Nucleus accumbens (tissue), 56 donors: ENCODE results near the gene RILPL1.
"Not testable (repeated sequence)": the region's sequence is repeated elsewhere in the genome, so short reads cannot be mapped to it uniquely, and the experiment has no call there.

Source experiments
- DNase-seq, 56 donors: peaks; one replicate each; lab custom pipeline; 2025; lab: John Stamatoyannopoulos, UW

RILPL1 gene

DNA sequence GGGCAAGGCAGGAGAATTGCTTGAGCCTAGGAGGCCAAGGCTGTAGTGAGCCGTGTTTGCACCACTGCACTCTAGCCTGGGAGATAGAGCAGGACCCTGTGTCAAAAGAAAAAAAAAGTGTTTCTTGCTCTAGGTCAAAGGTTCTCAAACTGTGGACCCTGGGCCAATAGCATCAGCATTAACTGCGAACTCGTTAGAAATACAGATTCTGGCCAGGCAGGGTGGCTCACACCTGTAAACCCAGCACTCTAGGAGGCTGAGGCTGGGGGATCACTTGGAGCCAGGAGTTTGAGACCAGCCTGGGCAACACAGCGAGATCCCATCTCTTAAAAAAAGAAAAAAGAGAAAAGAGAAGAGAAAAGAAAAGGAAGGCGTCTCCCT lies 97.9 kb downstream of the RILPL1 start:
- DNase-seq: no peak

DNA sequence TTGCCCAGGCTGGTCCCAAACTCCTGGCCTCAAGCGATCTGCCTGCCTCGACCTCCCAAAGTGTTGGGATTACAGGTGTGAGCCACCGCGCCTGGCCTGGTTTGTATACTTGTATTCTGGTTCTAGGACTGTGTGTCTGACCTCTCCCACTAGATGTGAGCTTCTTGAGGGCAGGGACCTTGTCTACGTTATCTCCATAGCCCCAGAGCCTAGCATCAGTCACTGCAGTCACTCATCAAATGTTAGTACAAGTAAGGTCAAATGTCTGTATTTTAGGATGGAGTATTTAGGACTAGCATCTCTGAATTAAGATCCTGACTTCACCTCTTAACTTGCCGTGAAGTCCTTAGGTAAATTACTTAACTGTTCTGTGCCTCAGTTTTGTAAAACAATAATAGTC lies 99.9 kb downstream of the RILPL1 start:
- DNase-seq: no peak

DNA sequence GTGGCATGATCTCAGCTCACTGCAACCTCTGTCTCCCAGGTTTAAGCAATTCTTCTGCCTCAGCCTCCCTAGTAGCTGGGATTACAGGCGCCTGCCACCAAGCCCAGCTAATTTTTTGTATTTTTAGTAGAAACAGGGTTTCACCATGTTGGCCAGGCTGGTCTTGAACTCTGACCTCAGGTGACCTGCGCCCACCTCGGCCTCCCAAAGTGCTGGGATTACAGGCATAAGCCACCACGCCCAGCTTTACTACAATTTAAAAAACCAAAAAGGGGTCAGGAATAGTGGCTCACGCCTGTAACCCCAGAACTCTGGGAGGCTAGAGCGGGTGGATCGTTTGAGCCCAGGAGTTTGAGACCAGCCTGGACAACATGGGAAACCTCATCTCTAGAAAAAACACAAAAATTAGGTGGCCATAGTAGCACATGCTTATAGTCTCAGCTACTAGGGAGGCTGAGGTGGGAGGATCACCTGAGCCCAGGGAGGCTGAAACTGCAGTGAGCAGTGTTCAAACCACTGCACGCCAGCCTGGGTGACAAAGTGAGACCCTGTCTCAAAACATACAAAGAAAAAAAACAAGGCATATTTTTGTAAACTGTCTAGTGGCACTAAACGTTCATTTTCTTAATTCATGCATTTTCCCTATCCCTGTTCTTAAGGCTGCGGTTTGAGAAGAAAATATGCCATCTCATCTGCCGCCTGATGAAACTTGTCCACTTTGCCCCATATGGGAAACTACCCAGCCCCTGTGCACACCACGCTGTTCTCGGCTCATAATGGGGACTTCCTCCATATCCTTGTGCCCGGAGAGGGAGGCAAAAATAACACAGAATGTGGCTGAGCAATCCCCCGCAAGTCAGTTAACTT lies 101.3 kb downstream of the RILPL1 start:
- DNase-seq: not testable (repeated sequence)

DNA sequence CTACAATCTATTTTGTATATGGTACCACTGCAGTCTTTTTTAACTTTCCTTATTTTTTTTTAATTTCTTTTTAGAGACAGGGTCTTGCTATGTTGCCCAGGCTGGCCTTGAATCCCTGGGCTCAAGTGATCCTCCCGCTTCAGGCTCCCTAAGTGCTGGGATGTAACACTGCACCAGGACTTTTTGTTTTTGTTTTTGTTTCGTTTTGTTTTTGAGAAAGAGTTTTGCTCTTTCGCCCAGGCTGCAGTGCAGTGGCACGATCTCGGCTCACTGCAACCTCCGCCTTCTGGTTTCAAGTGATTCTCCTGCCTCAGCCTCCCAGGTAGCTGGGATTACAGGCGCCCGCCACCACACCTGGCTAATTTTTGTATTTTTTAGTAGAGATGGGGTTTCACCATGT lies 104.4 kb downstream of the RILPL1 start:
- not testable (repeated sequence) for DNase-seq

DNA sequence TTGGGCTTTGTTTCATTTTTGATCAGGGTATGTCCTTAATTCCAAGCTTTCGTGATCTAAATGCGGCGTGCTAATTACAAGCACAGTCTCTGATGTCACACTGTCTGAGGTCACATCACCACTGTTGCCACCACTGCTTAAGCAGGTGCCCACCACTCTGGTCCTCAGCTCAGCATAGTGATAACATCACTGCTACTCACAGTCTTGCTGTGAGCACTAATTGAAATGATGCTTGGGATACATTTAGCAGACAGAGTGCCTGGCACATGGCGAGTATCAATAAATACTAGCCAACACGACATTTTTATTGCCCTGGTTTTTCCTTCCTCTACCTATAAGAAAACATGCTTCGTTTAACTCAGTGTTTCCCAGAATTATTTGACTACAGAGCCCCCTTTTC lies 104.9 kb downstream of the RILPL1 start:
- no peak for DNase-seq

DNA sequence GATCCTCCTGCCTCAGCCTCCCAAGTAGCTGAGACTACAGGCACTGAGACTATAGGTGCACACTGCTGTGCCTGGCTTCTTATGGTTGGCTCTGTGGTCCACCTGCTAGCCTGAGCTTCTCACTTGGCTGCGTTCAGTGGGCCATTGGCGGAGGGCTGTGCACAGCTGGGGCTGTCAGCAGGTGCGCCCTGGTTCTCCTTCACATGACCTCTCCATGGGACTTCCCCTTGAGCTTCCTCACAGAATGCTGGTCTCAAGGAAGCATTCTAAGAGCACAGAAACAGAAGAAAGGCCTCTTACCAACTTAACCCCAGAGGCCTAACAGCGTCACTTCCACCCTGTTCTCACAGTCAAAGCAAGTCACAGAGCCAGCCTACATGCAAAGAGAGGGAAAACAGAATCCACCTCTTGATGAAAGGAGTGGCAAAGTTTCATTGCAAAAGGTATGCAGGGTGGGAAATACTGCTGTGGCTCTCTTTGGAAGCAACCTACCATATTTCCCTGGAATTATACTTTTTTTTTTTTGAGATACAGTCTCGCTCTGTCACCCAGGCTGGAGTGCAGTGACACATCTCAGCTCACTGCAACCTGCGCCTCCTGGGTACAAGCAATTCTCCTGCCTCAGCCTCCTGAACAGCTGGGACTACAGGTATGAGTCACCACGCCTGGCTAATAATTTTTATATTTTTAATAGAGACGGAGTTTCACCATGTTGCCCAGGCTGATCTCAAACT lies 106.3 kb downstream of the RILPL1 start:
- no peak for DNase-seq

DNA sequence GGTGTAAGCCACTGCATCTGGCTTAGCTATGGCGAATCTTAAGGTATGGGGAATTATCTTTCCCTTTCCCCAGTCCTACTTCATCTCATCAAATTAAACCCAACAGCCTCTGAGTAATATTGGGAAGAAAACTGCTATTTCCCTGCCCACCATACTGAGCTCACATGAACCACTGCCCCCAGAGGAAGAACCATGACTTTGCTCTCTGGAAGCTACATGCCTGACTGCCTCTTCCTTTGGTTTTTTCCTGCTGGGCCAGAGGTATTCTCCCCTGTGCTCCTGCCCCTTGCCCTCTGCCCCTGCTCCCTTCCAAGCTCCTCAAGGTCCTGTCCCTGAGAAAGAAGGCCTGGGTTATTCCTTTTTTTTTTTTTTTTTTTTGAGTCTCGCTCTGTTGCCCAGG lies 112.2 kb downstream of the RILPL1 start:
- DNase-seq: no peak
